Neural progenitor cell (in vitro differentiated cells): ENCODE measurements around the gene HMGB1.

Experiments used
- CTCF ChIP-seq: fragments of 200-600 bp; sonication (generic); IDR thresholded peaks from 2 replicates; pipeline ENCODE4 v1.5.1; 2017; ENCODE audit warnings: antibody characterized with exemption, mild to moderate bottlenecking
- EZH2 ChIP-seq: fragments of 200-600 bp; sonication (generic); IDR thresholded peaks from 2 replicates; pipeline ENCODE4 v1.6.1; 2017; ENCODE audit warnings: antibody characterized with exemption, mild to moderate bottlenecking, moderate library complexity
- EZH2phosphoT487 ChIP-seq: fragments of 200-600 bp; sonication (generic); IDR thresholded peaks from 2 replicates; pipeline ENCODE4 v1.6.1; 2017; ENCODE audit warnings: antibody characterized with exemption

- TF ChIP-seq CTCF (no peak), EZH2 (no peak), EZH2phosphoT487 (no peak)
Observed at GRCh38 chr13:30418075-30418716, 47.5 kb downstream of the HMGB1 start.
